ENCODE results near the gene ELK4. TPM values are rescaled to one million over a fixed set of nuclear protein-coding genes. Genes with fewer than 3 reads are reported as not detected.

The ELK4 gene
- polyA plus RNA-seq, 1 of the 3 experiments (the other 2 are of a cell fraction), result 2.6 TPM

- Histone ChIP-seq H3K9me2 (no peaks in the 10 kb centered on the region), H3K4me3 (ENCODE audit: low read depth in 2 of 2, low read length in 1 of 2) (peak overlapping the region in 1 of 2 experiments; percentile 59; a peak in 3 of 4 replicates), H3F3A (replicated peaks; ENCODE audit: insufficient read depth) (peaks cover 4% of the 10 kb centered on the region), H3K79me2 (ENCODE audit: insufficient read depth) (no peaks in the 10 kb centered on the region), H3K9me3 (no peaks in the 10 kb centered on the region), H3K4me2 (0 out of 2 replicates have a peak overlapping the region, but pooled peaks have one; percentile 45), H3K4me1 (ENCODE audit: control insufficient read depth in 1 of 2, insufficient read depth in 2 of 2, low read depth in 1 of 2, low read length in 1 of 2) (peaks cover 0 to 10% of the 10 kb centered on the region in 2 experiments; a peak in 1 of 4 replicates), H4K20me1 (ENCODE audit: insufficient read depth) (no peaks in the 10 kb centered on the region), H3K27me3 (ENCODE audit: insufficient read depth) (no peaks in the 10 kb centered on the region), H2AFZ (ENCODE audit: low read depth) (no peak overlapping the region), H3K27ac (ENCODE audit: low read depth in 2 of 2, low read length in 1 of 2) (no peak overlapping the region), H3K9ac (no peak overlapping the region), H3K36me3 (replicated peaks in 1 of 2; ENCODE audit: control insufficient read depth in 1 of 2, insufficient read depth in 2 of 2, low read length in 1 of 2) (peaks cover 0 to 2% of the 10 kb centered on the region in 2 experiments)
- CTCF ChIA-PET, result interaction anchor here (0.6 to 9.7 kb wide), 65 partner anchors 9 to 435 kb away, joined by 3 to 443 read pairs (median 6); partner anchors contain the start of genes ELK4 and SLC45A3
- DNase-seq, result no peak
- POLR2A ChIA-PET, result interaction anchor here (0.6 to 2.5 kb wide), 4 partner anchors 39 to 65 kb away, joined by 3 to 12 read pairs (median 7); partner anchors contain the start of gene ELK4
- TF ChIP-seq JUND (IDR thresholded peaks at IDR 0.05), result no peak
- no peak for TF ChIP-seq GATA2 (CRISPR knock-in tag; IDR thresholded peaks at IDR 0.05)
- TF ChIP-seq EZH2phosphoT487 (IDR thresholded peaks at IDR 0.05; ENCODE audit: borderline replicate concordance, low read depth), result no peak
- no peak for TF ChIP-seq RCOR1 (IDR thresholded peaks at IDR 0.05; ENCODE audit: low read length)
- TF ChIP-seq PBX3 (IDR thresholded peaks at IDR 0.05), result no peak
- TF ChIP-seq ELF1 (IDR thresholded peaks at IDR 0.05), result no peak
- no peak for TF ChIP-seq FOXM1 (IDR thresholded peaks at IDR 0.05; ENCODE audit: low read depth)
- no peak for TF ChIP-seq YY1 (IDR thresholded peaks at IDR 0.05; ENCODE audit: low read depth)
- no peak for TF ChIP-seq EP300 (IDR thresholded peaks at IDR 0.05; ENCODE audit: borderline replicate concordance in 1 of 2, low read depth in 1 of 2, low read length in 1 of 2)
- no peak for TF ChIP-seq CTCF (IDR thresholded peaks at IDR 0.05)
- TF ChIP-seq NFIC (IDR thresholded peaks at IDR 0.05; ENCODE audit: borderline replicate concordance), result no peak
- TF ChIP-seq TCF12 (IDR thresholded peaks at IDR 0.05), result no peak
- no peak for TF ChIP-seq CHD2 (IDR thresholded peaks at IDR 0.05; ENCODE audit: low read length, partially characterized antibody)
- no peak for TF ChIP-seq IRF3 (IDR thresholded peaks at IDR 0.05; ENCODE audit: low read depth, low read length)
- no peak for TF ChIP-seq MAX (IDR thresholded peaks at IDR 0.05; ENCODE audit: low read depth)
- TF ChIP-seq REST (IDR thresholded peaks at IDR 0.05; ENCODE audit: low read depth, low read length), result no peak
- no peak for TF ChIP-seq USF2 (IDR thresholded peaks at IDR 0.05; ENCODE audit: borderline replicate concordance, low read depth, low read length)
- no peak for TF ChIP-seq ZBTB33 (IDR thresholded peaks at IDR 0.05; ENCODE audit: borderline replicate concordance, low read depth)
- WGBS (ENCODE audit: low lambda C conversion rate), result 88% methylated on average over 14 of the region's 14 CpGs
These were observed 39.3 kb downstream of the ELK4 start for GRCh38 chr1:205592443-205593003.

All from SK-N-SH (cell line).